OCI-M2 (cell line): ENCODE results near the gene IDS.

Experiments
- DNase-seq: peaks from one replicate; lab custom pipeline; 2025; ENCODE audit not compliant: unreplicated experiment; lab: John Stamatoyannopoulos, UW

IDS gene

DNA sequence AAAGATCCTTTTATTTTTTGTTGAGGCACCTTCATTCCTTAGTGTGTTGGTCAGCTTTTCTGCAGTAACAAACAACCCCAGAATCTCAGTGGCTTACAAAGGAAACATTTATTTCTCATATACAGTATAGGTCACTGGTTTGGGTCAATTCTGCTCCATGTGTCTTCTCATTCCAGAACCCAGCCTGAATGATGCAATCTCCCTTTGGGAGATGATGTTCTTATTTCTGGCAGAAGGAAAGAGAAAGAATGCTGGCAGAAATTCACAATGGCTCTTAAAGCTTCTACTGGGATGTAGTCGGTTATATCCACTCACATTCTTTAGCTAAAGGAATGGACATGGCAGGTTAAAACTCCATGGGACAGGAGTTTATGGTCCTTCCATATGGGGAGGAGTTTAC lies 42.3 kb downstream of the IDS start:
- DNase-seq: no peak

DNA sequence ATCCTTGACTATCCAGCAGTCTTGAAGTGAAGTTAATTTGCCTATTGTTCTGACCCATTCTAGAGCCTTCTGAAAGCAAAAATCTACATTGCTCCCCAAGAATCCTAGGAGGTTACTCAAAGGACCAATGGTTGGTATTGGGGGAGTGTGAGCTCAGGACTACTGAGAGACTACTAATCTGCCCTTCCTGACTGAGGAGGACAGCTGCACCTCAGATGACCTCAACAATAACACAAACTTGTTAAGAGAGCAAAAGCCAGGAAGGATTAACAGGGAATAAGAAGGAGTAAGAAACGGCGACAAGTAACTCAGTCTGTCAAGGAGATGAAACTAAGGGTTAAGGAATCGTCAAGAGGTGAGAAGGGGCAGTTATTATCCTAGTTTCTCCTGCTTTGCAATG lies 43.4 kb downstream of the IDS start:
- DNase-seq: no peak

DNA sequence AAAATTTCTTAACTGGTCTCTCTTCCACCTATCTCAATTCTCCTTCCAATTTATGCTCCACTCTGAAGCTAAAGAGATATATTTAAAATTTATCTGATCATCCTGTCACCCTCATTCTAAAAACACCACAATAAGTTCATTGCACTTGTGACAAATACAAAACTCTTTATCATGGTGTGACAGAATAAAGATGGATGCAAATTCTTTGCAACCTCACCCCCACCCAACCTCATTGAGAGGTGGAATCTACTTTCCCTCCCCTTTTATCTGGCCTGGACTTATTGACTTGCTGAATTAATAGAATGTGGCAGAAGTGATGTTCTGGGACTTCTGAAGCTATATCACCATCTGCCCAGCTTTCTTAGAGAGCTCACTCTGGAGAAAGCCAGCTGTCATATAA lies 46.5 kb downstream of the IDS start:
- DNase-seq: no peak

DNA sequence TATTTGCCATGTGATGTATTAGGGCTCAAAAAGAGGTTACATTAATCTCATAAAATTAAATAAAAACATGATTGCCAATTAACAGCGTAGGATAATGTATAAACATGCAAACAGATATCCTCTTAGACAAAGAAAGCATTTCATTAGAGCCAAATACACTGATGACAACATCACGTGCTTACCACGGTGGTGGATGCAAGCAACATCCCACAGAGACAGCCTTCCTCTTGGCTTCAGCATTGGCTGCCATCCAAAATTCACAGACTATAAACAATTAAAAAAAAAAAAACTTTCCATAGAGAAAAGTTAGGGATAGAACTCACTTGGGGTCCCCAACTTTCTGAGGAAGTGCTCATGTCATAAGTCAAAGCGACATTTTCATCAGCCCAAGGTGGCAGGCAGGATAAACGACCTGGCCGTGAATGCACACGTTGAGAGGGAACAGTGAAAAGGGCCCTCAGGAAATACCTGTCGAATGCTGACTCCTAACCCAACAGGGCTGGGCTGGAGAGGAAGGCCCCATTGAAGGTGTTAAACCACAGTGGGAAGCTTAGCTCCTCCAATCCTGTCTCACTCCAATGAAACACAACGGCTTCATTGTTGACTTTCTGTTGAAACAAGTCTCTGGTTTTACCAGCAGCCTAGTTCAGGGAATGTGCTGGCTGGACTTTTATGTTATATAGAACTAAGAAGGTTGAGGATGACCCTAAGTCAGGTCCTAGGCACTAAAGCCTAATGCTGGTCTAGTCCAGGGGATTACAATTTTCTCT lies 48.4 kb downstream of the IDS start:
- no peak for DNase-seq

DNA sequence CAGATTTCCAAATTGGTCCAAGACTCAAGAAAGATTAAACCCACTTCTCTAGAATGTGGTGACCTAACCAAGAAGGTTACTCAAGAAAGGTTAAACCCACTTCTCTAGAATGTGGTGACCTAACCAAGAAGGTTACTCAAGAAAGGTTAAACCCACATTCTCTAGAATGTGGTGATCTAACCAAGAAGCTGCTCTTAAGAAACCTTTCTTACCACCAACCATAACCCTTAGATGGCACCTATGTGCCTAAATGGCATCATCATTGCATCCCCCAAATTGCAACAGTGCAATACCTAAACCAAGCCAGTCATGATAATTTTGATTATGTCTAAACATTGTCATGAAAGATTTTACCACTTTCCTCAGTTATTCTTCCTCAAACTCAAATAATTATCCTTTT lies 49.2 kb downstream of the IDS start:
- DNase-seq: no peak

DNA sequence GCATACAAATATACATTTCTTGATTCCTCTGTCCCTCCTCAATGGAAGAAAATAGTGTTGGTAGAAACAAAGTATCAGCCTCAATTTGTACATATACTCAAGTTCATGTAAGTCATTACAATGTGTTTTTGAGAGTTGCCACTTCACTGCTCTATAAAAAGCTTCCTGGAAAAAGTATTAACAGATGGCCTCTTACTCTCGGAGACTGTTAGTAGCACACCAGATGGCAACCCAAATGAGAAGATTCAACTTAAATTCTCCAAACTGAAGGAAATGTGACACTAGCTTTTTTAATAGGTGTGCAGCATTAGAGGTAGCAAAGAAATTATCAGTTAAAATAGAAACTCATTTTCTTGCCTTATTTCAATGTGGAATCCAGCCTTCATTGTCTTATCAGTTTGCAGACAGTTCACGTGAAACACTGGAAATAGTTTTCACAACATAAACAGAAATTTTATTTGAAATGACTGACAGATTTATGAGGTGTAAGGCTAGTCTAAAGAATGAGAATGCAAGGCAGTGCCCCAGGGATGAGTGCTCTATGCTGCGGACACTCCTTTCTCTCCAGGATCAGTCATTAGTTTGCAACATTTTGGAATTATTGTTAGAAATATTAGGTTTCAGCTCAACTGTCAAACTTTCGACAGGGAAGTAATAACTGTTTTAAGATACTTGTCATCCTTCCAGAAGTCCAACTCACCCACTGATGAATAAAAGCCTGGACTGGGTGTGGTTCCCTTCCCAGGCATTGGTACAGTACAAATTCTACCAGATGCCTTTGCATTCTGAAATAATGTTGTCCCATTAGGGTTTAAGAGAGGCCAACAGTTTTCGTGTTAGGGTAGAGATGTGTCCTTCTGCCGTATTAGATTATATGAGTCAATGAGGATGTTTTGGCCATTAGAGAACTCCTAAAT lies 50.9 kb downstream of the IDS start:
- DNase-seq: no peak

DNA sequence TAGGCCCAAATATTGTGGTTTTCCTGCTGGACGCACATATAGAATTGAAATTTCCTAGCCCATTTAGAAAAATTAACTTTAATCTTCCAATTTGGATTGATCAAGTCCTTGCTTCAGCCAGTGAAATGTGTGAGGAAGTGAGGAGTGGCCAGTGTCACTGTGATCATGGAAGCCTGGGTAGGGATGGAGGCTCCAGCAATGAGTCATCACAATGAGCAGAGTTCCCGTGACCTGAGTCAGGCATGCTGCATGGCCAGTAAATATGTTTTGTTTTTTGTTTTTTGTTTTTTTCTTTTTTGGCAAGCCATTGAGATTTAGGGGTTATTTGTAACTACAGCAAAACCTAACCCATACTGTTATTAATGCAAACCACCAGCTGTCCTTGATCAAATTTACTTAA lies 52.1 kb downstream of the IDS start:
- DNase-seq: no peak

DNA sequence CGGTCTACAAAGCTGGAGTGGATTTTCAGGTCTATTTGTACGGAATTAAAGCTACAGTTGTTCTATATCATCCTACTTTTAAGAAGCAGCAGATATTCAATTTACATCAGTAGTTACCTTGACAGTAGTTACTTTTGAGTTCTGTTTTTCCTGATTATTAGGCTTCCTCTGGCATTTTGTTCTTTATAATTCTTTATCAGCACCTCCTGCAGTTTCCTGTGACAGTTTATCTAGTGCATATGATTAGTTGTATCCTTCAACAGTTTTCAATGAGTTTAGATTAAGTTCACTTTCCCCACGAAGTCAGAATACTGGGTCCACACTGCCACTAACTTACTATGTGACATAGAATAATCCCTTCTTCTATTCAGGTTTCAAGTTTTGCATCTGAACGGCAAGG lies 71.7 kb downstream of the IDS start:
- no peak for DNase-seq

DNA sequence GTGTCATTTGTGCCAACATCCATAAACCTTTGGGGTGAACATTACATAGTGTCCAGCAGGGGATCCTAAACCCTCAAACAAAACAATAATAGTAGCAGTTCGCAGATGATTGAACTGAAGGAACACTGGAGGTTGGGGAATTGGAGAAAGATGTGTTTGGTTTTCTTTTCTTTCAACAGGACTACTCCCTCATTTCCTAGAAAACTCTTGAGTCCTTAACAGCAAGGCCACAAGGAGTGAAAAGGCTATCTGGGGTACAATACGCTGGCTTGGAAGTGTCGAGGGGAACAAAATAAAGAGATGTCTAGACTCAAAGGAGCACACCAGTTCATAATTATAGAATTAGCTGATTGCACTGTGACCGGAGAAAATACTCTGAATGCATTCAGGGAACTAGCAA lies 72.1 kb downstream of the IDS start:
- no peak for DNase-seq
